Fibroblast of mammary gland (primary cell): ENCODE results near the gene FLRT1.

Experiments used
- DNase-seq: peaks from one replicate; pipeline ENCODE4 v3.0.0-alpha.2; 2010; ENCODE audit warnings: low read depth
- H3K4me3 ChIP-seq: 2 replicates; pipeline ENCODE4 v1.5.1; 2011; ENCODE audit warnings: low read depth, mild to moderate bottlenecking, low read length, moderate library complexity; ENCODE audit not compliant: control insufficient read depth
- TF ChIP-seq, protein P1 (sequence below): conservative IDR thresholded peaks from 2 replicates; pipeline ENCODE4 v1.5.1; 2011; ENCODE audit warnings: low read depth, low read length, inconsistent platforms; ENCODE audit not compliant: control insufficient read depth, insufficient read depth

The FLRT1 gene

DNA sequence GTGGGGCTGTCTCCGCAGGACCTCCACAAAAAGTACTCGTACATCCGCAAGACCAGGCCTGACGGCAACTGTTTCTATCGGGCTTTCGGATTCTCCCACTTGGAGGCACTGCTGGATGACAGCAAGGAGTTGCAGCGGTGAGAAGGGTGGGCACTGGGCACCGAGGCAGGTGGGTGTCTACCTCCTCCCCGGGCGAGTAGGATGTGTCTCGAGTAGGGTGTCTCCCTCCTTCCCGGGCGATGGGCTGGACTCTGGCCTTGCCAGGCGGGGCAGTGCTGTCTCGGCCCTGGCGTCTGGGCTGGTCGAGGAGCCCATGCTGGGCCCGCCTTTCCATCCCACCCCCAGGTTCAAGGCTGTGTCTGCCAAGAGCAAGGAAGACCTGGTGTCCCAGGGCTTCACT lies 39.2 kb upstream of the FLRT1 start:
- TF ChIP-seq, protein P1, sequence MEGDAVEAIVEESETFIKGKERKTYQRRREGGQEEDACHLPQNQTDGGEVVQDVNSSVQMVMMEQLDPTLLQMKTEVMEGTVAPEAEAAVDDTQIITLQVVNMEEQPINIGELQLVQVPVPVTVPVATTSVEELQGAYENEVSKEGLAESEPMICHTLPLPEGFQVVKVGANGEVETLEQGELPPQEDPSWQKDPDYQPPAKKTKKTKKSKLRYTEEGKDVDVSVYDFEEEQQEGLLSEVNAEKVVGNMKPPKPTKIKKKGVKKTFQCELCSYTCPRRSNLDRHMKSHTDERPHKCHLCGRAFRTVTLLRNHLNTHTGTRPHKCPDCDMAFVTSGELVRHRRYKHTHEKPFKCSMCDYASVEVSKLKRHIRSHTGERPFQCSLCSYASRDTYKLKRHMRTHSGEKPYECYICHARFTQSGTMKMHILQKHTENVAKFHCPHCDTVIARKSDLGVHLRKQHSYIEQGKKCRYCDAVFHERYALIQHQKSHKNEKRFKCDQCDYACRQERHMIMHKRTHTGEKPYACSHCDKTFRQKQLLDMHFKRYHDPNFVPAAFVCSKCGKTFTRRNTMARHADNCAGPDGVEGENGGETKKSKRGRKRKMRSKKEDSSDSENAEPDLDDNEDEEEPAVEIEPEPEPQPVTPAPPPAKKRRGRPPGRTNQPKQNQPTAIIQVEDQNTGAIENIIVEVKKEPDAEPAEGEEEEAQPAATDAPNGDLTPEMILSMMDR, result no peak
- DNase-seq, result no peak
- no peak overlapping the region for H3K4me3 ChIP-seq

GRCh38 chr11:63997104-63997700 lies 38.5 kb upstream of the FLRT1 start:
- TF ChIP-seq, protein P1, result no peak
- H3K4me3 ChIP-seq, result no peak overlapping the region
- no peak for DNase-seq

DNA sequence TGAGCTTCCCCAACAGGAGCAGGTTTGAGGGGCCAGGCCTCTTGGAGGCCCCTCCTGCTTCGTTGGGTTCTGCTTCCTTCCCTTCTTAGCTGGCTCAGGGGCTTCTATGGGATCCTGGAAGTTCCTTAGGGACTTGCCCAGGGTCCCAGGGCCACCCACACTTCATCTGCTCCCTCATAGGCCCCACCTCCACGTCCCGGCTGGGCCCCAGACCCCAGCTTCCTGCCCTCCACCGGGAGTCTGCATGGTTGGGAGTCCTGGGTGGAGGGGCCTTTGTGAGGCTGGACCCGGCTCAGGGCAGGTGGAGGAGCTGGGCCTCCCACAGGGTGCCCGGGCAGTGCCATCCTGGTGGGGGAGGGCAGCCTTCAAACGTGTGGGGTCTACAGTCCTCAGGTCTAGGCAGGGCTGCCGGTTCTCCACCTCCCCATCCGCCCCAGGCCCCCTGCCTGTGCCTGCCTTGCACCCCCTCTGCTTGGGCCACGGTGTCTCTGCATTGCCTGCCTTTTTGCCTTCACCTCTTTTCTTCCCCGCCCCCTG lies 37.9 kb upstream of the FLRT1 start:
- no peak for DNase-seq
- TF ChIP-seq, protein P1, result no peak
- H3K4me3 ChIP-seq, result no peak overlapping the region

DNA sequence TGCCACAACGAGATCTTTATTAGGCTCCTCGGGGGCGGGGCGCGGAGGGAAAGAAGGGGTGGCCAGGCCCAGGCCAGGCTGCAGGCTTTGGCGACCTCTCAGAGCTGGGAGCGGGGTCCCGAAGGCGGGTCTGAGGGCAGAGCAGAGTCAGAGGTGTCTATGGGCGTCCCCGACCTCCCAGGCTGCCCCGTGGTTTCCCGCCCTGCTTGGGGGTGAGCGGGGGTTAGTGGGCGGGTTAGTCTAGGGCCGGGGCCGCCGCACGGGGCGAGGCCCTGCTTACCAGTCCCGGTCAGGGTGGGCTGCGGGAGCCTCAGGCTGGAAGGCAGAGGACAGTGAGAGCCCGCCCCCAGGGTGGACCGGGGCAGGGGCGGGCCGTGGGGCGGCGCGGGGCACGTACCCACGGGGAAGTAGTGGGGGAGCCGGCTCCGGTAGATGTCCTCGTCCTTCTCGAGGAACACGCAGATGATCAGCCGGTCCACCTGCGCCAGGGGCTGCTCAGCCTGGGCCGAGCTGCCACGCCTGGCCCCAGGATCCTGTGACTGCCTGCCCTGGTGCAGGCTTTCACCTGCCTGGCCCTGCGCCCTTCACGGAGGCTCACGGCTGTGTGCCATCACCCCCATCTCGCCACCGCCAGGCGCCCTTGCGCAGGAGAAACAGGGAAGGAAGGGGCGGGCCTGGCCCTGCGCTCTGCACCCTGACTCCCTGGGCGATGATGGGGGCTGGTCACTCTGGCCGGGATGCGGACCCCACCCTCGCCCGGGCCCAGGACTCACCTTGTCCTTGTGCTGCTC lies 37.0 kb upstream of the FLRT1 start:
- H3K4me3 ChIP-seq, result no peak overlapping the region
- DNase-seq, result no peak

GRCh38 chr11:63999349-64000025 lies 36.2 kb upstream of the FLRT1 start:
- peak overlapping the region; percentile 2 for H3K4me3 ChIP-seq
- peak; percentile 70 for DNase-seq

More for the DNA sequence above, 37.0 kb upstream of the FLRT1 start:
- TF ChIP-seq, protein P1, result no peak

More at GRCh38 chr11:63999349-64000025, 36.2 kb upstream of the FLRT1 start:
- TF ChIP-seq, protein P1, result no peak
